ENCODE measurements around the gene CXCL14. TPM values are rescaled to one million over a fixed set of nuclear protein-coding genes. Genes with fewer than 3 reads are reported as not detected.

CXCL14 gene
- total and polyA plus RNA-seq, 2 of the 4 experiments (the other 2 are of a cell fraction) = not detected

DNA sequence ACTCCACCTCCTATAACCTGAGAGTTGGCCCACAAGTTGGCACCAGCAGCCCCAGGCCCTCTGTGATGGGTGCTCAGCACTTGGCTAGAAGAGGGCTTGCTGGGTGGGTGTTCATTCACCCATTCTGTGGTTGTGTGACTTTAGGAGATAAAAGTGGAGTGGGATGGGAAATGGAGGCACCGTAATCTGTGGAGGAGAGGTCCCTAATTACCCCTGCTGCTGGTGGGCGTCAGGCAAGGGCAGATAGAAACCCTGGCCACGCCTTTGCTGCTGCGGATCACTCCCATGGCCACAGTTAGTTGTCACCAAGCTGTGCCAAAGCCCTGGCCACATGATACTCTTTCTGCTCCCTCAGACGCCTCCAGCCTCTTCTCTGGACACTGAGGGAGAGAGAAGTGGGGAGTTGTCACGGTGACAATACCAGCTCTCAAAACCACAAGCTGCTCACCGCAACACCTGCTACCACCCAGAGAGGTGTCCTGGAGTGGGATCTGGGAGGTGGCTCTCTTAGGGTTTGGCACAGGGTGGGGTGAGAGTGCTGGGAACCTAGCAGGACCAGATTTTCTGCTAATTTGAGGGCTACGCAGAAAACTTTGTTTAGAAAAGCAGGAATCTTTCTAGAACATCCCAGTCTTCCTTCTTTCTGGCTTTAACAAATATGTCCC, 31.1 kb downstream of the CXCL14 start:
- Histone ChIP-seq H3K4me2 (ENCODE audit: low read depth, low read length) (no peak overlapping the region), H3K9me3 (ENCODE audit: control insufficient read depth, insufficient read depth, low read length) (peaks cover 4% of the 10 kb centered on the region; the same call in 1 of the 2 replicates), H3K56ac (ENCODE audit: extremely low read depth, insufficient read depth, low read length) (no peak overlapping the region), H3K4me1 (ENCODE audit: control insufficient read depth, insufficient read depth, low read length) (peaks cover 2% of the 10 kb centered on the region; the same call in 1 of the 2 replicates), H4K5ac (ENCODE audit: low read depth, low read length) (no peak overlapping the region), H3K27me3 (ENCODE audit: control insufficient read depth, insufficient read depth, low read length) (peaks cover 81% of the 10 kb centered on the region), H3K9me1 (ENCODE audit: insufficient read depth, low read length) (no peaks in the 10 kb centered on the region), H3K36me3 (ENCODE audit: control insufficient read depth, insufficient read depth, low read length) (no peaks in the 10 kb centered on the region), H3K14ac (replicated peaks; ENCODE audit: low read depth, low read length) (no peak overlapping the region), H2BK120ac (ENCODE audit: low read depth, low read length) (no peak overlapping the region), H4K91ac (ENCODE audit: insufficient read depth, low read depth, low read length) (no peak overlapping the region), H3K79me1 (ENCODE audit: low read depth in 1 of 2, low read length in 2 of 2) (no peaks in the 10 kb centered on the region), H3K4me3 (ENCODE audit: insufficient read depth, low read depth, low read length) (no peak overlapping the region), H3K4ac (ENCODE audit: low read depth, low read length) (no peak overlapping the region), H3K18ac (ENCODE audit: low read depth, low read length) (no peak overlapping the region), H2AK5ac (ENCODE audit: low read depth, low read length) (no peak overlapping the region), H2BK15ac (ENCODE audit: low read depth, low read length) (no peak overlapping the region), H3K27ac (ENCODE audit: insufficient read depth, low read length) (no peak overlapping the region), H2BK5ac (ENCODE audit: low read depth, low read length, poor library complexity, severe bottlenecking) (no peak overlapping the region), H4K8ac (ENCODE audit: low read depth in 2 of 2, low read length in 2 of 2) (no peak overlapping the region), H2AFZ (replicated peaks; ENCODE audit: low read length, poor library complexity) (no peak overlapping the region), H4K20me1 (ENCODE audit: insufficient read depth, low read length) (no peaks in the 10 kb centered on the region), H2BK20ac (ENCODE audit: low read depth, low read length) (no peak overlapping the region), H2AK9ac (replicated peaks; ENCODE audit: low read depth, low read length, poor library complexity) (no peak overlapping the region), H3K9ac (ENCODE audit: low read depth, low read length) (no peak overlapping the region), H3K23ac (ENCODE audit: low read depth, low read length) (no peak overlapping the region)
- no peak for ATAC-seq (ENCODE audit: low read depth)
- dilution Hi-C loops (cut with HindIII; ENCODE audit: low sequenced_read_pairs, unreplicated experiment) = no loop called here
- CTCF ChIA-PET = interaction anchor here (8.0 kb wide), 1 partner anchor 82 kb away, joined by 108 read pairs; no protein-coding TSS in a partner anchor
- WGBS, 2 experiments (ENCODE audit: extremely low coverage in 2 of 2, insufficient read length in 1 of 2) = 75% methylated on average over 1 of the region's 8 CpGs; no CpG with 5 or more reads in 1 of the 2 experiments
- BruUV-seq (replicated peaks) = no TSS peak
- TF ChIP-seq SMC3 (IDR thresholded peaks at IDR 0.05; ENCODE audit: low read depth, low read length) (no peak), RFX5 (IDR thresholded peaks at IDR 0.05; ENCODE audit: low read depth, low read length) (no peak), BHLHE40 (IDR thresholded peaks at IDR 0.05; ENCODE audit: low read depth, low read length) (no peak), RAD21 (IDR thresholded peaks at IDR 0.05; ENCODE audit: low read length) (no peak), POLR2A (IDR thresholded peaks at IDR 0.05; ENCODE audit: low read depth, low read length) (no peak)
- TF ChIP-seq, protein P1, sequence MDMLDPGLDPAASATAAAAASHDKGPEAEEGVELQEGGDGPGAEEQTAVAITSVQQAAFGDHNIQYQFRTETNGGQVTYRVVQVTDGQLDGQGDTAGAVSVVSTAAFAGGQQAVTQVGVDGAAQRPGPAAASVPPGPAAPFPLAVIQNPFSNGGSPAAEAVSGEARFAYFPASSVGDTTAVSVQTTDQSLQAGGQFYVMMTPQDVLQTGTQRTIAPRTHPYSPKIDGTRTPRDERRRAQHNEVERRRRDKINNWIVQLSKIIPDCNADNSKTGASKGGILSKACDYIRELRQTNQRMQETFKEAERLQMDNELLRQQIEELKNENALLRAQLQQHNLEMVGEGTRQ (IDR thresholded peaks at IDR 0.05; ENCODE audit: low read depth, low read length) = no peak
- in situ Hi-C loops (cut with MboI; ENCODE audit: low sequenced_read_pairs) = no loop called here
- DNase-seq = no peak
- intact Hi-C loops (cut with micrococcal nuclease) = no loop called here
- POLR2A ChIA-PET (ENCODE audit: unreplicated experiment) = no interaction called here

All from IMR-90 (cell line).